Measurements from ENCODE around the gene CDKL2. TPM values are rescaled to one million over a fixed set of nuclear protein-coding genes. Genes with fewer than 3 reads are reported as not detected.

The CDKL2 gene
- total and polyA plus RNA-seq, 2 experiments from 2014 or later = 1.8 to 3.1 TPM

DNA sequence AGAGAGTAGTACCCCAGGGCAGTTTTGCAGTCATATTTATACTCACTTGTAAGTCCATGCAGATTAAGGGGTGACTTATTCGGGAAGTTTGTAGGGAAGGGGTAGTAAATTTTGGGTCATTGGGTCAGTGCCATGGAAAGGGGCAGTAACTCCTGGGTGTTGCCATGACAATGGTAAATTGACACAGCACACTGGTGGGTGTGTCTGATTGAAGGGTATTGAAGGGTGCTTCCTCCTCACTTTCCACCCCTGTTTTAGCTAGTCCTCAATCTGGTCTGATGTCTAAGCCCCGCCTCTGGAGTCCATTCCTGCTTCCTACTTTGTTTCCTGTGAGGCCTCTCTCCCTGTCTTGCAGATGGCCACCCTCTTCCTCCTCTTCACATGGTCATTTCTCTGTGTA lies 62.6 kb downstream of the CDKL2 start (continued):
- TF ChIP-seq, protein P1, sequence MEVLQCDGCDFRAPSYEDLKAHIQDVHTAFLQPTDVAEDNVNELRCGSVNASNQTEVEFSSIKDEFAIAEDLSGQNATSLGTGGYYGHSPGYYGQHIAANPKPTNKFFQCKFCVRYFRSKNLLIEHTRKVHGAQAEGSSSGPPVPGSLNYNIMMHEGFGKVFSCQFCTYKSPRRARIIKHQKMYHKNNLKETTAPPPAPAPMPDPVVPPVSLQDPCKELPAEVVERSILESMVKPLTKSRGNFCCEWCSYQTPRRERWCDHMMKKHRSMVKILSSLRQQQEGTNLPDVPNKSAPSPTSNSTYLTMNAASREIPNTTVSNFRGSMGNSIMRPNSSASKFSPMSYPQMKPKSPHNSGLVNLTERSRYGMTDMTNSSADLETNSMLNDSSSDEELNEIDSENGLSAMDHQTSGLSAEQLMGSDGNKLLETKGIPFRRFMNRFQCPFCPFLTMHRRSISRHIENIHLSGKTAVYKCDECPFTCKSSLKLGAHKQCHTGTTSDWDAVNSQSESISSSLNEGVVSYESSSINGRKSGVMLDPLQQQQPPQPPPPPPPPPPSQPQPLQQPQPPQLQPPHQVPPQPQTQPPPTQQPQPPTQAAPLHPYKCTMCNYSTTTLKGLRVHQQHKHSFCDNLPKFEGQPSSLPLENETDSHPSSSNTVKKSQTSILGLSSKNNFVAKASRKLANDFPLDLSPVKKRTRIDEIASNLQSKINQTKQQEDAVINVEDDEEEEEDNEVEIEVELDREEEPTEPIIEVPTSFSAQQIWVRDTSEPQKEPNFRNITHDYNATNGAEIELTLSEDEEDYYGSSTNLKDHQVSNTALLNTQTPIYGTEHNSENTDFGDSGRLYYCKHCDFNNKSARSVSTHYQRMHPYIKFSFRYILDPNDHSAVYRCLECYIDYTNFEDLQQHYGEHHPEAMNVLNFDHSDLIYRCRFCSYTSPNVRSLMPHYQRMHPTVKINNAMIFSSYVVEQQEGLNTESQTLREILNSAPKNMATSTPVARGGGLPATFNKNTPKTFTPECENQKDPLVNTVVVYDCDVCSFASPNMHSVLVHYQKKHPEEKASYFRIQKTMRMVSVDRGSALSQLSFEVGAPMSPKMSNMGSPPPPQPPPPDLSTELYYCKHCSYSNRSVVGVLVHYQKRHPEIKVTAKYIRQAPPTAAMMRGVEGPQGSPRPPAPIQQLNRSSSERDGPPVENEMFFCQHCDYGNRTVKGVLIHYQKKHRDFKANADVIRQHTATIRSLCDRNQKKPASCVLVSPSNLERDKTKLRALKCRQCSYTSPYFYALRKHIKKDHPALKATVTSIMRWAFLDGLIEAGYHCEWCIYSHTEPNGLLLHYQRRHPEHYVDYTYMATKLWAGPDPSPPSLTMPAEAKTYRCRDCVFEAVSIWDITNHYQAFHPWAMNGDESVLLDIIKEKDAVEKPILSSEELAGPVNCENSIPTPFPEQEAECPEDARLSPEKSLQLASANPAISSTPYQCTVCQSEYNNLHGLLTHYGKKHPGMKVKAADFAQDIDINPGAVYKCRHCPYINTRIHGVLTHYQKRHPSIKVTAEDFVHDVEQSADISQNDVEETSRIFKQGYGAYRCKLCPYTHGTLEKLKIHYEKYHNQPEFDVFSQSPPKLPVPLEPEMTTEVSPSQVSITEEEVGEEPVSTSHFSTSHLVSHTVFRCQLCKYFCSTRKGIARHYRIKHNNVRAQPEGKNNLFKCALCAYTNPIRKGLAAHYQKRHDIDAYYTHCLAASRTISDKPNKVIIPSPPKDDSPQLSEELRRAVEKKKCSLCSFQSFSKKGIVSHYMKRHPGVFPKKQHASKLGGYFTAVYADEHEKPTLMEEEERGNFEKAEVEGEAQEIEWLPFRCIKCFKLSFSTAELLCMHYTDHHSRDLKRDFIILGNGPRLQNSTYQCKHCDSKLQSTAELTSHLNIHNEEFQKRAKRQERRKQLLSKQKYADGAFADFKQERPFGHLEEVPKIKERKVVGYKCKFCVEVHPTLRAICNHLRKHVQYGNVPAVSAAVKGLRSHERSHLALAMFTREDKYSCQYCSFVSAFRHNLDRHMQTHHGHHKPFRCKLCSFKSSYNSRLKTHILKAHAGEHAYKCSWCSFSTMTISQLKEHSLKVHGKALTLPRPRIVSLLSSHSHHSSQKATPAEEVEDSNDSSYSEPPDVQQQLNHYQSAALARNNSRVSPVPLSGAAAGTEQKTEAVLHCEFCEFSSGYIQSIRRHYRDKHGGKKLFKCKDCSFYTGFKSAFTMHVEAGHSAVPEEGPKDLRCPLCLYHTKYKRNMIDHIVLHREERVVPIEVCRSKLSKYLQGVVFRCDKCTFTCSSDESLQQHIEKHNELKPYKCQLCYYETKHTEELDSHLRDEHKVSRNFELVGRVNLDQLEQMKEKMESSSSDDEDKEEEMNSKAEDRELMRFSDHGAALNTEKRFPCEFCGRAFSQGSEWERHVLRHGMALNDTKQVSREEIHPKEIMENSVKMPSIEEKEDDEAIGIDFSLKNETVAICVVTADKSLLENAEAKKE (CRISPR knock-in tag; IDR thresholded peaks at IDR 0.05) = no peak
- TF ChIP-seq, protein P2, sequence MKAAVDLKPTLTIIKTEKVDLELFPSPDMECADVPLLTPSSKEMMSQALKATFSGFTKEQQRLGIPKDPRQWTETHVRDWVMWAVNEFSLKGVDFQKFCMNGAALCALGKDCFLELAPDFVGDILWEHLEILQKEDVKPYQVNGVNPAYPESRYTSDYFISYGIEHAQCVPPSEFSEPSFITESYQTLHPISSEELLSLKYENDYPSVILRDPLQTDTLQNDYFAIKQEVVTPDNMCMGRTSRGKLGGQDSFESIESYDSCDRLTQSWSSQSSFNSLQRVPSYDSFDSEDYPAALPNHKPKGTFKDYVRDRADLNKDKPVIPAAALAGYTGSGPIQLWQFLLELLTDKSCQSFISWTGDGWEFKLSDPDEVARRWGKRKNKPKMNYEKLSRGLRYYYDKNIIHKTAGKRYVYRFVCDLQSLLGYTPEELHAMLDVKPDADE (IDR thresholded peaks at IDR 0.05) = no peak
- TF ChIP-seq, protein P3, sequence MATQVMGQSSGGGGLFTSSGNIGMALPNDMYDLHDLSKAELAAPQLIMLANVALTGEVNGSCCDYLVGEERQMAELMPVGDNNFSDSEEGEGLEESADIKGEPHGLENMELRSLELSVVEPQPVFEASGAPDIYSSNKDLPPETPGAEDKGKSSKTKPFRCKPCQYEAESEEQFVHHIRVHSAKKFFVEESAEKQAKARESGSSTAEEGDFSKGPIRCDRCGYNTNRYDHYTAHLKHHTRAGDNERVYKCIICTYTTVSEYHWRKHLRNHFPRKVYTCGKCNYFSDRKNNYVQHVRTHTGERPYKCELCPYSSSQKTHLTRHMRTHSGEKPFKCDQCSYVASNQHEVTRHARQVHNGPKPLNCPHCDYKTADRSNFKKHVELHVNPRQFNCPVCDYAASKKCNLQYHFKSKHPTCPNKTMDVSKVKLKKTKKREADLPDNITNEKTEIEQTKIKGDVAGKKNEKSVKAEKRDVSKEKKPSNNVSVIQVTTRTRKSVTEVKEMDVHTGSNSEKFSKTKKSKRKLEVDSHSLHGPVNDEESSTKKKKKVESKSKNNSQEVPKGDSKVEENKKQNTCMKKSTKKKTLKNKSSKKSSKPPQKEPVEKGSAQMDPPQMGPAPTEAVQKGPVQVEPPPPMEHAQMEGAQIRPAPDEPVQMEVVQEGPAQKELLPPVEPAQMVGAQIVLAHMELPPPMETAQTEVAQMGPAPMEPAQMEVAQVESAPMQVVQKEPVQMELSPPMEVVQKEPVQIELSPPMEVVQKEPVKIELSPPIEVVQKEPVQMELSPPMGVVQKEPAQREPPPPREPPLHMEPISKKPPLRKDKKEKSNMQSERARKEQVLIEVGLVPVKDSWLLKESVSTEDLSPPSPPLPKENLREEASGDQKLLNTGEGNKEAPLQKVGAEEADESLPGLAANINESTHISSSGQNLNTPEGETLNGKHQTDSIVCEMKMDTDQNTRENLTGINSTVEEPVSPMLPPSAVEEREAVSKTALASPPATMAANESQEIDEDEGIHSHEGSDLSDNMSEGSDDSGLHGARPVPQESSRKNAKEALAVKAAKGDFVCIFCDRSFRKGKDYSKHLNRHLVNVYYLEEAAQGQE (IDR thresholded peaks at IDR 0.05; ENCODE audit: unreplicated experiment) = no peak
- TF ChIP-seq EZH2phosphoT487 (IDR thresholded peaks at IDR 0.05; ENCODE audit: unreplicated experiment) (no peak), ZNF331 (CRISPR knock-in tag; IDR thresholded peaks at IDR 0.05; ENCODE audit: low read depth) (no peak), ZNF114 (CRISPR knock-in tag; IDR thresholded peaks at IDR 0.05) (no peak), JUNB (IDR thresholded peaks at IDR 0.05; ENCODE audit: unreplicated experiment) (no peak), EZH2 (IDR thresholded peaks at IDR 0.05; ENCODE audit: low read depth, unreplicated experiment) (no peak)
